ENCODE data around the gene PTGDS. TPM values are rescaled to one million over a fixed set of nuclear protein-coding genes. Genes with fewer than 3 reads are reported as not detected.

The PTGDS gene
- total RNA-seq, 2 experiments from 2014 or later: not detected

DNA sequence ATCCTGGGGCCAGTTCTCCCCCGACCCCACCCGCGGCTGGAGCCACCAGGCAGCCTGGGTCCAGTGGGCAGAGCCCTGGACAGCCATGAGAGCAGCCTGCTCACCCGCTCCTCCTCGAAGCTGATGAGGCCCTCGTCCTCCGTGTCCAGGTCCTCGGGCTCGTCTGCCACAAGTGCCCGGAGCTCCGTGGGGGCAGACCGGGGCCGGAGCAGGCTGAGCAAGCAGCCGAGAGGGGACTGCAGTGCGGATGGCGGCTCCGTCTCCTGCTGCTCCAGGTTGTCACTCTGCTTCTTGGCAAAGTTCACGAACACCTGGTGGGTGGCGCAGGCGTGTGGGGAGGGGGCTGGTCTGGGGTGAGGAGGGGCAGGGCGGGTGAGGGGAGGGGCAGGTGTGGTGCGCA lies 31.0 kb downstream of the PTGDS start:
- H3K4me3 Mint-ChIP-seq: no peak overlapping the region
- intact Hi-C loops (cut with DNase I, micrococcal nuclease): no loop called here
- ATAC-seq (no peak), DNase-seq (no peak)
- no peaks in the 10 kb centered on the region for H3K9me3 Mint-ChIP-seq (ENCODE audit: low read depth)
- ChIA-PET CTCF (no interaction called here), POLR2A (no interaction called here)
- no peaks in the 10 kb centered on the region for H3K27me3 Mint-ChIP-seq
- H3K36me3 Mint-ChIP-seq (ENCODE audit: low read depth): no peaks in the 10 kb centered on the region
- H3K4me1 Mint-ChIP-seq: no peaks in the 10 kb centered on the region
- H3K27ac Mint-ChIP-seq: no peak overlapping the region

DNA sequence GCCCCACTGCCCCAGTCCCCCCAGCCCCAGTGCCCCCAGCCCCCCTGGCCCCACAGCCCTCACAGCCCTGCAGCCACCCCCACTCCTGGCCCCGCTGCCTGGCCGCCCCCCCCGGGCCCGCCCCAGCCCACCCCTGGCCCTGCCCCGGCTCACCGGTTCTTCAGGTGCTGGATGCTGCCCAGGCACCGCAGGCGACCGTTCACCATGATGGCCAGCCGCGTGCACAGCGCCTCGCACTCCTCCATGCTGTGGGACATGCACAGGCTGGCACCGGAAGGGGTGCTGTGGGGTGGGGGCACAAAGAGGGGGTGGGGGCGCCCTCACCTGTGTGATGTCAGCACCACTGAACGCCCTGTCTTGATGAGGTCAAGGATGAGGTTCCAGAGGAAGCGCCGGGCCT lies 31.9 kb downstream of the PTGDS start:
- CTCF ChIA-PET: interaction anchor here (0.6 to 0.7 kb wide), 3 partner anchors 16 to 241 kb away, joined by 3 read pairs; no protein-coding TSS in a partner anchor
- DNase-seq (no peak), ATAC-seq (no peak)
- POLR2A ChIA-PET: no interaction called here
- H3K4me3 Mint-ChIP-seq: no peak overlapping the region
- H3K27me3 Mint-ChIP-seq: no peaks in the 10 kb centered on the region
- H3K36me3 Mint-ChIP-seq (ENCODE audit: low read depth): no peaks in the 10 kb centered on the region
- no peaks in the 10 kb centered on the region for H3K9me3 Mint-ChIP-seq (ENCODE audit: low read depth)
- no peaks in the 10 kb centered on the region for H3K4me1 Mint-ChIP-seq
- H3K27ac Mint-ChIP-seq: no peak overlapping the region
- intact Hi-C loops (cut with DNase I, micrococcal nuclease): no loop called here

DNA sequence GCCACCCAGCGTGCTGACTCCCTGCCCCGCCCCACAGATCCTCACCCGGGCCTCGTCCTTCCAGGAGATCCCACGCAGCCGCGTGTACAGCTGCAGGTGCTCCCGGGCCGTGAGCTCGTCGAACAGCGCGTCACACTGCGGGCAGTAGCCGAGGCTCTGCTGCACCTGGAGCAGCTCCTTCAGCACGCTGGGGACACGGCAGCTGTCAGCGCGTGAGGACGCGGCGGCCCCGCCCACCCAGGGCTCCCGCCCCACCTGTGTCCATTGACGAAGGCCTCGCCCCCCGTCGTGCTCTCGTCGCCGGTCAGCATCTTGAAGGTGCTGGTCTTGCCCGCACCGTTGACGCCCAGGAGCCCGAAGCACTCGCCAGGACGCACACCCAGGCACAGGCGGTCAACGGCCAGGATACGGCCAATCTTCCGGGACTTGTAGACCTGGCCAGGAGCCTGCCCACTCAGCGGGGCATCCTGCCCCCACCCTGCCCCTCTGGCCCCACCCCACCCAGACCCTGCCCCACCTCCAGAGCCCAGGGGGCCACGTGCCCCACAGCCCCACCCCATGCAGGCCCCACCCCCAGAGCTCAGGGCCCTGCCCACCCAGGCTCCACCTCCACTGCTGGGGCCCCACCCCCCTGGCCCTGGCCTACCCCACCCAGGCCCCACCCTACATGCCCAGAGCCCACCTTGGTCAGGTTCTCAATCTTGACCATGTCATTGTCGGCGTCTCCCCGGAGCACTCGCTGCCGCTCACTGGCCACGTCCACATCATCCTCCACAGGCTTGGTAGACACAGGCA lies 32.8 kb downstream of the PTGDS start:
- ATAC-seq: no peak
- ChIA-PET CTCF (interaction anchor here (0.6 kb wide), 2 partner anchors 25 to 227 kb away, joined by 3 to 4 read pairs; no protein-coding TSS in a partner anchor), POLR2A (no interaction called here)
- Mint-ChIP-seq H3K4me1 (no peaks in the 10 kb centered on the region), H3K9me3 (ENCODE audit: low read depth) (no peaks in the 10 kb centered on the region), H3K4me3 (no peak overlapping the region), H3K36me3 (ENCODE audit: low read depth) (no peaks in the 10 kb centered on the region), H3K27ac (no peak overlapping the region), H3K27me3 (no peaks in the 10 kb centered on the region)
- intact Hi-C loops (cut with DNase I, micrococcal nuclease): no loop called here
- DNase-seq: no peak

DNA sequence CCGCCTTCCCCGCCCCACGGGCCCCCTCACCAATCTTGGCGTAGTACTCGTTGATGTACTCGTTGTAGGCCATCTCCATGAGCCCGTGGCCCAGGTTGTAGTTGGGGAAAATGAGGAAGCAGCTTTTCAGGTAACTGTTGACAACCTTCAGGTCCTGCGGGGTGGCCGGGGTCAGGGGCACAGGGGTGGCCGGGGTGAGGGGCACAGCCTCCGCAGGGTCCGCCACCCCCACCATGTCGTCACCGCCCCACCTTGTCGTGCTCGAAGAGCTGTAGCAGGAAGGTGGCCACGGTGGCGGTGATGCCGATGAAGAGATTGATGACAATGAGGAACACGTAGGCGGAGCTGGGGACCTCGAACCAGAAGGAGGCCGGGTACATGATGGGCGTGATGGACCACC lies 33.9 kb downstream of the PTGDS start:
- Mint-ChIP-seq H3K27ac (no peak overlapping the region), H3K36me3 (ENCODE audit: low read depth) (no peaks in the 10 kb centered on the region), H3K4me3 (no peak overlapping the region), H3K9me3 (ENCODE audit: low read depth) (no peaks in the 10 kb centered on the region), H3K27me3 (no peaks in the 10 kb centered on the region), H3K4me1 (no peaks in the 10 kb centered on the region)
- ChIA-PET CTCF (no interaction called here), POLR2A (no interaction called here)
- ATAC-seq: no peak
- intact Hi-C loops (cut with DNase I, micrococcal nuclease): no loop called here
- DNase-seq: no peak

DNA sequence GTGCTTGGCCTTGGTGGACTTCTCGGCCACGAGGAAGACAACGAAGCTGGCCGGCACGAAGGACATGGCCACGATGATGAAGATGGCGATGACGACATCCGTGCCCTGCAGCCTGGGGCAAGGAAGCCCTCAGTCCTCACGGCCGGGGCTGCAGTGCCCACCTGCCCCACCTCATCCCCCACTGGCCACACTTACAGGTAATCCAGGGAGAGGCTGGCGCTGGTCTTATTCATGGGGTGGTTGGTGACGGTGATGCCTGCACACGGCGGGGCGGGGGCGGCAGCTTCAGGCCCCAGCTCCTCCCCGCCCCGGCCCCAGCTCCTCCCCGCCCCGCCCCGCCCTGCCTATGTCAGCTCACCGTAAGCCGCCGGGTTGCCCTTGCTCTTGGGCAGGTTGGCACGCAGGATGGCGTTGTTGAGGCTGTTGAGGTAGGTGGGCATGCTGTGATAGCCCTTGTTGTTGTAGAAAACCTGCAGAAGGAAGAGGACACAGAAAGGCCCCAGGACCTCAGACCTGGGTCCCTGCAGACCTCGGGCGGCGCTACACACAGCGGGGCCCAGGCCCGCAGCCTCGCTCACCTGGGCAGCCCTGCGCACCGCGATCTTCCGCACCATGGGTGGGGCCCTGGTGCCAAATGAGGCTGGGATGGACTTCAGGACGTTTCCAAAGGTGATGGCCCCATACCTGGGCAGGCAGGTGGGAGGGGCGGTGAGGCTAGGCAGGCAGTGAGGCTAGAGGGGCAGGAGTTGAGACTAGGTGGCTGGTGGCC lies 34.8 kb downstream of the PTGDS start:
- no peak overlapping the region for H3K27ac Mint-ChIP-seq
- ATAC-seq (no peak), DNase-seq (no peak)
- H3K4me1 Mint-ChIP-seq: no peaks in the 10 kb centered on the region
- ChIA-PET CTCF (interaction anchor here (0.6 kb wide), 1 partner anchor 46 kb away, joined by 3 read pairs; no protein-coding TSS in a partner anchor), POLR2A (no interaction called here)
- no peaks in the 10 kb centered on the region for H3K9me3 Mint-ChIP-seq (ENCODE audit: low read depth)
- H3K27me3 Mint-ChIP-seq: no peaks in the 10 kb centered on the region
- intact Hi-C loops (cut with DNase I, micrococcal nuclease): no loop called here
- no peak overlapping the region for H3K4me3 Mint-ChIP-seq
- no peaks in the 10 kb centered on the region for H3K36me3 Mint-ChIP-seq (ENCODE audit: low read depth)

DNA sequence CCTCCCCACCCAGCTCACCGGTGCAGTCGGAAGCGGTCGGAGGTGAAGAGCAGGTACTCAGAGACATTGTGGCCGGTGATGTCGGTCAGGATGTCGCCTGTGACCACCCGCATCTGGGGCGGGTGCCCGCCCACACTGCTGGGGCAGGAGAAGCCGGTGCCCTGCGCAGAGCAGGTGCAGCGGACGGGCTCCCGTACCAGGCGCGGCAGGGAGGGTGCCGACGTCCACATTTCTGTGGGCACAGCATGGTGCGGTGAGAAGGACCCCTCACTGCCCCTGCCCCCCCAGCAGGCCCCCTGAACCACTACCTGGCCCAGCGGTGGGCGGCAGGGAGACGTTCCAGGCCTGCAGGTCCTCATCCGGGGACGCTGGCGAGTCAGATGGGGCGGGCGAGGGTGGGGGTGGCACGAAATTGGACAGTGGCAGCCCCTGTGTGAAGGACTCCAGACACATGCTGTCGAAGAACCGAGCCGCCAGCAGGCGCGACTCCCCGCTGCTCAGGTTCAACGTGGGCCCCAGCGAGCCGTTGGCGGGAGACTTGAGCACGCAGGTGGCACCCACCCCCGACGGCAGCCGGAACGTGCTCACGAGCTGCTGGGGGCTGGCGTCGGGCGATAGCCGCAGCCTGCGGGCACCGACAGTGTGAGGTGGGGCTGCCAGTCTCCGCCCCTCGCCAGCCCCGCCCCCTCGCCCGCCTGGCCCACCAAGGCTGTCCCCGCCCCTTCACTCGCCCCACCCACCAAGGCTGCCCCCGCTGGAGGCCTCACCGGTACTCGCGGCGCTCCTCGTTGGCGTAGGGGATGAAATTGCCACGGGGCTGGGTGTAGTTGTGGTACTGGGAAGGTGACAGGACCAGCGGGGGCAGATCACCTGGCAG lies 35.6 kb downstream of the PTGDS start:
- Mint-ChIP-seq H3K9me3 (ENCODE audit: low read depth) (no peaks in the 10 kb centered on the region), H3K36me3 (ENCODE audit: low read depth) (no peaks in the 10 kb centered on the region), H3K4me1 (no peaks in the 10 kb centered on the region), H3K27ac (no peak overlapping the region), H3K27me3 (no peaks in the 10 kb centered on the region), H3K4me3 (no peak overlapping the region)
- intact Hi-C loops (cut with DNase I, micrococcal nuclease): no loop called here
- DNase-seq: no peak
- CTCF ChIA-PET: interaction anchor here (0.6 kb wide), 1 partner anchor 45 kb away, joined by 3 read pairs; no protein-coding TSS in a partner anchor
- ATAC-seq: no peak
- POLR2A ChIA-PET: no interaction called here

DNA sequence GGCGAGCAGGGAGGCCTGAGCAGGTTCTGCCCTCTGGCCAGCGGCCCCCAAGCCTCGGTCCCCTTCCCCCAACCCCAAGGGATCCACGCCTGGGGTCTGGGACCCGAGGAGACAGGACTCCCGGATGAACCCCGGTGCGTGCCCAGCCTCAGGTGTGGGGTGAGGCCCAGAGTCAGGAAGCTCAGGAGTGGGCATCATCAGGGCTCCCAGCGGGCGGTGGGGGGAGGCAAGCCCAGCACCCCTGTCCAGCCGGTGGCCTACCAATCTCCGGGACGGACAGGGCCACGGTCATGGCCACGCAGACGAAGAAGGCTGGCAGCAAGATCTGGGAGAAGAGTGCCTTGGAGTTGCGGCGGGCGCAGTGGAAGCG lies 36.3 kb downstream of the PTGDS start:
- CTCF ChIA-PET: interaction anchor here (0.7 kb wide), 1 partner anchor 223 kb away, joined by 3 read pairs; no protein-coding TSS in a partner anchor
- Mint-ChIP-seq H3K9me3 (ENCODE audit: low read depth) (no peaks in the 10 kb centered on the region), H3K27me3 (no peaks in the 10 kb centered on the region), H3K4me3 (no peak overlapping the region), H3K27ac (no peak overlapping the region), H3K36me3 (ENCODE audit: low read depth) (no peaks in the 10 kb centered on the region), H3K4me1 (no peaks in the 10 kb centered on the region)
- POLR2A ChIA-PET: no interaction called here
- intact Hi-C loops (cut with DNase I, micrococcal nuclease): no loop called here
- ATAC-seq (no peak), DNase-seq (no peak)

DNA sequence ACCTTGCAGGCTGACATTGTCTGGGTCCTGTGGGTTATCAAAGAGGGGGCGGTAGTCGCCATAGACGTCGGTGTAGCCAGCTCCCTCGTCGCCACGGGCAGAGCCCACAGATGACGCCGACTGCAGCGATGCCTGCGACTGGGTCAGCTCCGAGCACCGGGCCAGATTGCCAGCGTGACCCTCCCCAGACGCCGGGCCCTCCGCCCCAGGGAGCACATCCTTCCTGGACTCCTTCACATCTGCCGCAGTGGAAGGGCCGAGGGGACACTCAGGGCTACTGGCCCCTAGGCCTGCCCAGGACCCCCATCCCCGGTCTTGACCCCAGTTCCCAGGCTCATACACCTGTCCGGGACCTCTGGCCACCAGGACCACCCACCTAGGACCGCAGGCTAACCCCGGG lies 36.9 kb downstream of the PTGDS start:
- no peaks in the 10 kb centered on the region for H3K36me3 Mint-ChIP-seq (ENCODE audit: low read depth)
- ATAC-seq (no peak), DNase-seq (no peak)
- intact Hi-C loops (cut with DNase I, micrococcal nuclease): no loop called here
- POLR2A ChIA-PET: no interaction called here
- H3K27me3 Mint-ChIP-seq: no peaks in the 10 kb centered on the region
- no peaks in the 10 kb centered on the region for H3K9me3 Mint-ChIP-seq (ENCODE audit: low read depth)
- no peaks in the 10 kb centered on the region for H3K4me1 Mint-ChIP-seq
- H3K27ac Mint-ChIP-seq: no peak overlapping the region
- CTCF ChIA-PET: interaction anchor here (0.7 kb wide), 1 partner anchor 222 kb away, joined by 3 read pairs; no protein-coding TSS in a partner anchor
- H3K4me3 Mint-ChIP-seq: no peak overlapping the region

DNA sequence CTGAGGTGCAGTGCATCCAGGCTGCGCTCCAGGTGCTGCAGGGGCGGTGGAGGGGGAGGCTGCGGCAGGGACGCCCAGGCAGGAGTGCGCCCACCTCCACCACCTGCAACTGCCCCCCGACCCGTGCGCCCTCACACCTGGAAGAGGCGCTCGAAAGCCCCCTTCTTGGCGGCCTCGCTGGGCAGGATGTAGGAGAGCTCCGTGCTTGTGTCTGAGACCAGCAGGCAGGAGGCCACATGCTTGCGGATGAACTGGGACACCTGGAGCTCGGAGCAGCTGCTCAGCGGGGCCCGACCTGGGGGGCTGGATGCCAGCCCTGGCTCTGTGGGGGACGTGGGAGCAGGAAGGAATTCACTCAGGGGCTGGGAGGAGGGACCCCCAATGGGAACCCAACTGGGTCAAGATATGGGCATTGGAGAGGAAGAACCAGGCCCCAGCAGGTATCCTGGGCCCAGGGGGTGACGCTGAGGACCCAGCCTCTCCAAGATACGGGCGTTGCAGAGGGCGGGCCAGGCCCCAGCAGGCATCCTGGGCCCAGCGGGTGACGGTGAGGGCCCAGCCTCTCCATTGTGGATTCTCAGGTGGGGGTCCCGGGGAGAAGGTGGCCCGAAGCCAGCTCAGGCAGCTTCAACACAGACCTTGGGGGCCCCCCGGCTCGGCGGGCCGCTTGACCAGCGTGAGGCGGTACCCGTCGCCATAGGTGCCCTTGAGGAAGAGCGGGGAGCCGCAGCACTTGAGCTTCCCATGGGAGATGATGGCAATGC lies 37.7 kb downstream of the PTGDS start:
- DNase-seq (no peak), ATAC-seq (no peak)
- Mint-ChIP-seq H3K27ac (no peak overlapping the region), H3K36me3 (ENCODE audit: low read depth) (no peaks in the 10 kb centered on the region), H3K9me3 (ENCODE audit: low read depth) (no peaks in the 10 kb centered on the region), H3K4me3 (no peak overlapping the region), H3K27me3 (no peaks in the 10 kb centered on the region), H3K4me1 (no peaks in the 10 kb centered on the region)
- intact Hi-C loops (cut with DNase I, micrococcal nuclease): no loop called here
- CTCF ChIA-PET: no interaction called here
- POLR2A ChIA-PET: no interaction called here

DNA sequence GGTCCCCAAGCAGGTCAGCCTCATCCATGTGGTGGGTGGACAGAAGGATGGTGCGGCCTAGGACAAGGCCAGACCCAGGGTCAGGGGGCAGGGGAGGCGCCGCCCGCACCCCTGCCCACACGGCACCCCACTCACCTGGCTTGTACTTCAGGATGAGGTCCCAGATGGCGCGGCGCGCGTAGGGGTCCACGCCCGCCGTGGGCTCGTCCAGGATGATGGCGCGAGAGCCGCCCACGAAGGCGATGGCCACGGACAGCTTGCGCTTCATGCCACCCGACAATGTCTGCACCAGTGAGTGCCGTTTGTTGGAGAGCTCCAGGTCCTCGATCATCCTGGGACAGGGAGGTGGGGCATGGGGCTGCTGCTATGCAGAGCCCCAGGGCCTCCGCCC lies 38.2 kb downstream of the PTGDS start:
- ChIA-PET POLR2A (no interaction called here), CTCF (no interaction called here)
- ATAC-seq (no peak), DNase-seq (no peak)
- no peak overlapping the region for H3K4me3 Mint-ChIP-seq
- no peaks in the 10 kb centered on the region for H3K9me3 Mint-ChIP-seq (ENCODE audit: low read depth)
- H3K27ac Mint-ChIP-seq: no peak overlapping the region
- no peaks in the 10 kb centered on the region for H3K4me1 Mint-ChIP-seq
- no peaks in the 10 kb centered on the region for H3K27me3 Mint-ChIP-seq
- no peaks in the 10 kb centered on the region for H3K36me3 Mint-ChIP-seq (ENCODE audit: low read depth)
- intact Hi-C loops (cut with DNase I, micrococcal nuclease): no loop called here

DNA sequence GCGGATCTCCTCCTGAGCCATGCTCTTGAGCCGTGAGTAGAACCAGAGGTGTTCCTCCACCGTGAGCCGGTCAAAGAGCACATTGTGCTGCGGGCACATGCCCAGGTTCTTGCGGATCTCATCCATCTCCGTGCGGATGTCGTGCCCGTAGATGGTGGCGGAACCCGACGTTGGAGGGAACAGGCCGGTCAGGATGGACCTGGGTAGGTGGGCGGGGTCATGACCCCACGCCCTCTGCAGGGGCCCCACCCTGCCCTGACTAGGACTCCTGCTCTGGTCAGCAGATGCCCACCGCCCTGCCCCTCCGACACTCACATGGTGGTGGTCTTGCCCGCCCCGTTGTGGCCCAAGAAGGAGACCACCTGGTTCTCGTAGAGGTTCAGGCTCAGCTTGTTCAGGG lies 38.7 kb downstream of the PTGDS start:
- Mint-ChIP-seq H3K9me3 (ENCODE audit: low read depth) (no peaks in the 10 kb centered on the region), H3K36me3 (ENCODE audit: low read depth) (no peaks in the 10 kb centered on the region), H3K4me3 (no peak overlapping the region), H3K27ac (no peak overlapping the region), H3K4me1 (no peaks in the 10 kb centered on the region), H3K27me3 (no peaks in the 10 kb centered on the region)
- DNase-seq (no peak), ATAC-seq (no peak)
- POLR2A ChIA-PET: no interaction called here
- CTCF ChIA-PET: no interaction called here
- intact Hi-C loops (cut with DNase I, micrococcal nuclease): no loop called here

All from activated CD4-positive, alpha-beta T cell treated with anti-CD3 and anti-CD28 coated beads for 36 hours (primary cell).